H1 (cell line): Measurements from ENCODE around the gene CD200R1L.

Source experiments
- ASH2L ChIP-seq: fragments of 200-600, 300-600 bp; sonication (generic); IDR thresholded peaks from one replicate; pipeline ENCODE4 v1.7.1; 2017; ENCODE audit warnings: low read length
- CBX5 ChIP-seq: fragments of 300-800, 300-1000 bp; sonication (generic); IDR thresholded peaks from 2 replicates; pipeline ENCODE4 v1.7.1; 2016; ENCODE audit warnings: antibody characterized with exemption, low read length, low read depth
- CEBPB ChIP-seq: IDR thresholded peaks from 2 replicates; pipeline ENCODE4 v1.6.1; 2012; ENCODE audit warnings: low read depth, low read length
- POLR2A ChIP-seq, 2 experiments: IDR thresholded peaks; 1 replicate in 1 of 2; 2 replicates in 1 of 2; pipeline ENCODE4 v1.6.1; 2011; ENCODE audit warnings: low read depth in 2 of 2, low read length in 2 of 2, mild to moderate bottlenecking in 2 of 2; ENCODE audit errors: control extremely low read depth in 1 of 2
- RFX5 ChIP-seq: IDR thresholded peaks from 2 replicates; pipeline ENCODE4 v1.6.1; 2011; ENCODE audit warnings: low read depth, low read length, improper control_type of control experiment, borderline replicate concordance
- YY1 ChIP-seq: IDR thresholded peaks from 2 replicates; pipeline ENCODE4 v1.6.1; 2011; ENCODE audit warnings: low read depth, mild to moderate bottlenecking, low read length
- ZNF274 ChIP-seq: IDR thresholded peaks from 2 replicates; pipeline ENCODE4 v1.7.0; 2012; ENCODE audit warnings: low read length, borderline replicate concordance; ENCODE audit errors: extremely low read depth
- TF ChIP-seq, protein P1 (sequence below): IDR thresholded peaks from 2 replicates; pipeline ENCODE4 v1.6.1; 2012; ENCODE audit warnings: inconsistent platforms

DNA sequence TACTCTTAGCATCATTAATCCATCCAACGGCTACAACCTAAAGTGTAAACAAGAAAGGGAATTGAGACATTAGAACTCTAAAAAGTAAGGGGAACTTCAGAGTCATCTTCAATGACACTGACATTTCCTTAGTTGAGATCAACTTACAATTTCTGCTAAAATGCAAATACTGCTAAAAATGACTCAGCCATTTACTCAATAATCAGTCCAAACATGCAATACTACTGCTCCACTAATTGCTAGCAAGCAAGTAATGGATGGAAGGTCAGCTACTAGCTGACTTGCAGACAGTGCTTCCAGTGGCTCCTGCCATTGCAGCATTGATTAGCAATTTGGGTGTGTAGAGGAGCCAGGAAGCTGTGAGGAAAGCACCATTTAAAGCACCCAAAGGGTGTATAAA lies 28.4 kb downstream of the CD200R1L start:
- TF ChIP-seq CBX5 (no peak), YY1 (no peak), POLR2A (IDR thresholded peaks at IDR 0.05; ENCODE audit: control extremely low read depth in 1 of 2, low read depth in 2 of 2, low read length in 2 of 2) (no peak), ZNF274 (no peak), RFX5 (no peak), ASH2L (no peak), CEBPB (no peak)
- TF ChIP-seq, protein P1, sequence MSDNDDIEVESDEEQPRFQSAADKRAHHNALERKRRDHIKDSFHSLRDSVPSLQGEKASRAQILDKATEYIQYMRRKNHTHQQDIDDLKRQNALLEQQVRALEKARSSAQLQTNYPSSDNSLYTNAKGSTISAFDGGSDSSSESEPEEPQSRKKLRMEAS: no peak
